GM21529 (cell line): ENCODE data around the gene PCDH1.

Experiments
- ATAC-seq: cut with Tn5 transposase; IDR thresholded peaks from one replicate; pipeline ENCODE4 v1.9.1; 2021; ENCODE audit not compliant: unreplicated experiment

PCDH1 gene

GRCh38 chr5:141875022-141875740 lies 3.0 kb downstream of the PCDH1 start:
- no peak for ATAC-seq

- ATAC-seq, result no peak
These were observed 3.8 kb downstream of the PCDH1 start for GRCh38 chr5:141874262-141874964.

GRCh38 chr5:141873933-141874261 lies 4.3 kb downstream of the PCDH1 start:
- no peak for ATAC-seq

GRCh38 chr5:141872496-141873356 lies 5.5 kb downstream of the PCDH1 start:
- no peak for ATAC-seq

GRCh38 chr5:141871870-141872269 lies 6.3 kb downstream of the PCDH1 start:
- no peak for ATAC-seq

- ATAC-seq, result no peak
These were observed 7.3 kb downstream of the PCDH1 start for GRCh38 chr5:141870871-141871270.

- ATAC-seq, result no peak
These were observed 8.0 kb downstream of the PCDH1 start for GRCh38 chr5:141870228-141870627.

GRCh38 chr5:141869514-141869913 lies 8.7 kb downstream of the PCDH1 start:
- no peak for ATAC-seq

GRCh38 chr5:141869040-141869439 lies 9.2 kb downstream of the PCDH1 start:
- no peak for ATAC-seq

GRCh38 chr5:141868541-141868940 lies 9.7 kb downstream of the PCDH1 start:
- ATAC-seq, result no peak

GRCh38 chr5:141867651-141868050 lies 10.6 kb downstream of the PCDH1 start:
- no peak for ATAC-seq

- no peak for ATAC-seq
These were observed 11.1 kb downstream of the PCDH1 start for GRCh38 chr5:141867139-141867538.

- no peak for ATAC-seq
These were observed 12.1 kb downstream of the PCDH1 start for GRCh38 chr5:141866096-141866495.

GRCh38 chr5:141865406-141865805 lies 12.8 kb downstream of the PCDH1 start:
- no peak for ATAC-seq

- no peak for ATAC-seq
These were observed 13.5 kb downstream of the PCDH1 start for GRCh38 chr5:141864371-141865370.

GRCh38 chr5:141863569-141864178 lies 14.5 kb downstream of the PCDH1 start:
- no peak for ATAC-seq

GRCh38 chr5:141862936-141863543 lies 15.2 kb downstream of the PCDH1 start:
- ATAC-seq, result no peak

GRCh38 chr5:141861194-141861593 lies 17.0 kb downstream of the PCDH1 start:
- ATAC-seq, result no peak

- no peak for ATAC-seq
These were observed 20.0 kb downstream of the PCDH1 start for GRCh38 chr5:141858079-141858765.
